GM12878 (cell line): Measurements from ENCODE around the gene METTL17. TPM values are rescaled to one million over a fixed set of nuclear protein-coding genes. Genes with fewer than 3 reads are reported as not detected.

Experiments used
- ATAC-seq: fragments of 200-7000 bp; cut with Tn5 transposase; 3 replicates; pipeline ENCODE4 v1.9.1; 2020; ENCODE audit warnings: mild to moderate bottlenecking, moderate library complexity
- BruUV-seq: library from RNA; stranded (reverse); fragments of 400-500 nt; replicated peaks from 2 replicates; lab custom pipeline; 2021; lab: Mats Ljungman, UMichigan
- CTCF ChIA-PET: fragments of 300-600 bp; sonication (Branson Sonifier 250); formaldehyde crosslinking; extraction: SDS; loops from one replicate; lab custom pipeline; 2021; ENCODE audit warnings: inconsistent platforms; lab: Yijun Ruan, JAX
- POLR2A ChIA-PET: fragments of 350-600 bp; formaldehyde crosslinking; extraction: SDS; loops from one replicate; lab custom pipeline; 2021; ENCODE audit warnings: inconsistent platforms; lab: Charles Lee
- RAD21 ChIA-PET: fragments of 300-600 bp; sonication (Branson Sonifier 250); formaldehyde crosslinking; loops from one replicate; lab custom pipeline; 2023; ENCODE audit warnings: antibody characterized with exemption; ENCODE audit not compliant: unreplicated experiment; lab: Charles Lee
- SMC1A ChIA-PET: fragments of 300-600 bp; sonication (Branson Sonifier 250); formaldehyde crosslinking; loops from one replicate; lab custom pipeline; 2023; ENCODE audit not compliant: unreplicated experiment, uncharacterized antibody; lab: Charles Lee
- DNase-seq: peaks from one replicate; pipeline ENCODE4 v3.0.0-alpha.2; 2011; ENCODE audit warnings: low read depth, low spot score
- FAIRE-seq: peaks from 3 replicates; lab custom pipeline; 2011; peaks lifted over from hg19 to GRCh38; lab: Jason Lieb, UNC
- H2AFZ ChIP-seq: 2 replicates; pipeline ENCODE4 v1.6.0; 2011; ENCODE audit warnings: low read depth, low read length, control low read depth; ENCODE audit not compliant: control insufficient read depth
- H3K27ac ChIP-seq: 2 replicates; pipeline ENCODE4 v1.5.1; 2011; ENCODE audit warnings: control low read depth; ENCODE audit not compliant: control insufficient read depth, insufficient read depth
- H3K27me3 ChIP-seq, 2 experiments: replicated peaks in 1 of 2; 2 replicates each; pipeline versions ENCODE4 v1.6.0 to v1.6.1; 2011; ENCODE audit warnings: low read length in 1 of 2; ENCODE audit not compliant: control insufficient read depth in 2 of 2, insufficient read depth in 2 of 2
- H3K36me3 ChIP-seq, 2 experiments: 2 replicates each; pipeline ENCODE4 v1.5.1; 2011; ENCODE audit warnings: low read length in 1 of 2; ENCODE audit not compliant: control insufficient read depth in 2 of 2, insufficient read depth in 2 of 2
- H3K4me1 ChIP-seq: 2 replicates; pipeline ENCODE4 v1.6.1; 2011; ENCODE audit warnings: mild to moderate bottlenecking, low read length, moderate library complexity, mixed read lengths; ENCODE audit not compliant: control insufficient read depth, insufficient read depth
- H3K4me2 ChIP-seq: 2 replicates; pipeline ENCODE4 v1.6.0; 2011; ENCODE audit warnings: control low read depth; ENCODE audit not compliant: control insufficient read depth, insufficient read depth
- H3K4me3 ChIP-seq: fragments of 200-600 bp; sonication (generic); 2 replicates; pipeline ENCODE4 v1.5.1; 2016
- H3K79me2 ChIP-seq: 2 replicates; pipeline ENCODE4 v1.6.0; 2011; ENCODE audit warnings: low read length; ENCODE audit not compliant: control insufficient read depth, insufficient read depth
- H3K9ac ChIP-seq: 2 replicates; pipeline ENCODE4 v1.8.0; 2011; ENCODE audit warnings: low read length, control low read depth, mixed read lengths; ENCODE audit not compliant: control insufficient read depth, insufficient read depth
- H3K9me3 ChIP-seq: replicated peaks from 3 replicates; pipeline ENCODE4 v1.5.1; 2011; ENCODE audit warnings: mild to moderate bottlenecking, low read length; ENCODE audit not compliant: control insufficient read depth, insufficient read depth
- H4K20me1 ChIP-seq: 2 replicates; pipeline ENCODE4 v1.6.0; 2011; ENCODE audit not compliant: control insufficient read depth, insufficient read depth
- CHD2 ChIP-seq: IDR thresholded peaks from 2 replicates; pipeline ENCODE4 v1.6.1; 2011; ENCODE audit warnings: low read depth, low read length, improper control_type of control experiment, borderline replicate concordance
- EED ChIP-seq: sonication (generic); IDR thresholded peaks from 2 replicates; pipeline ENCODE4 v1.6.1; 2016; ENCODE audit warnings: antibody characterized with exemption, low read depth
- FOXK2 ChIP-seq: fragments of 450-650 bp; IDR thresholded peaks from 2 replicates; pipeline ENCODE4 v1.6.1; 2017; ENCODE audit warnings: mild to moderate bottlenecking, moderate library complexity
- RBBP5 ChIP-seq: fragments of 200-600 bp; sonication (generic); conservative IDR thresholded peaks from 2 replicates; pipeline ENCODE4 v1.6.1; 2016
- RELB ChIP-seq: fragments of 450-650 bp; IDR thresholded peaks from 2 replicates; pipeline ENCODE4 v1.6.1; 2017; ENCODE audit warnings: low read depth, mild to moderate bottlenecking, moderate library complexity
- SREBF2 ChIP-seq: IDR thresholded peaks from 2 replicates; pipeline ENCODE4 v1.6.1; 2012; ENCODE audit warnings: mild to moderate bottlenecking, low read length
- ZBED1 ChIP-seq: IDR thresholded peaks from 2 replicates; pipeline ENCODE4 v1.6.1; 2016; ENCODE audit warnings: borderline replicate concordance
- WGBS: methylation state at CpG from one replicate; pipeline ENCODE4 v1.1.6; 2016; ENCODE audit warnings: low lambda C conversion rate; ENCODE audit not compliant: insufficient replicate concordance, insufficient coverage; ENCODE audit errors: missing lambda C conversion rate; 5-methylcytosine and 5-hydroxymethylcytosine counted together
- in situ Hi-C: fragments of 300-500 bp; cut with MboI; formaldehyde crosslinking; loops from 9 replicates; pipeline ENCODE4 v1.14.3; 2018; ENCODE audit warnings: mixed read lengths
- intact Hi-C: fragments of 100-400 bp; cut with micrococcal nuclease; formaldehyde crosslinking; loops from one replicate; pipeline ENCODE4 v1.14.2; 2022; ENCODE audit not compliant: unreplicated experiment
- polyA plus RNA-seq, 11 experiments: library from polyadenylated mRNA; depleted of rRNA in 4 of 11; unstranded in 6 of 11; stranded (reverse) in 5 of 11; fragments of >200 nt; fragmentation: Nextera tagmentation in 4 of 11; fragmentation: Illumina TruSeq in 1 of 11; extraction: Ambion mirVana in 4 of 11; extraction: Trizol in 1 of 11; gene quantifications; 1 replicate in 1 of 11; 2 replicates in 10 of 11; pipeline versions ENCODE4 v1.2.1 to v1.2.3, GENCODE V29; 2011 to 2016; ENCODE audit warnings: inconsistent platforms in 2 of 11, missing spikeins in 2 of 11, low read depth in 1 of 11
- total RNA-seq, 4 experiments: library from RNA; depleted of rRNA in 3 of 4; stranded (reverse); fragments of >200 nt in 3 of 4; fragmentation: Illumina TruSeq in 1 of 4; extraction: Trizol in 1 of 4; gene quantifications; 2 replicates each; pipeline versions ENCODE4 v1.2.1 to v1.2.3, GENCODE V29; 2013 to 2021
- TF ChIP-seq, protein P1 (sequence below): fragments of 450-650 bp; IDR thresholded peaks from 2 replicates; pipeline ENCODE4 v1.6.1; 2018; ENCODE audit warnings: borderline replicate concordance, mild to moderate bottlenecking; ENCODE audit not compliant: partially characterized antibody
- TF ChIP-seq, protein P2 (sequence below): fragments of 450-650 bp; IDR thresholded peaks from 2 replicates; pipeline ENCODE4 v1.6.1; 2017; ENCODE audit warnings: borderline replicate concordance
- TF ChIP-seq, protein P3 (sequence below): fragments of 450-650 bp; IDR thresholded peaks from 2 replicates; pipeline ENCODE4 v1.6.1; 2016; ENCODE audit warnings: mild to moderate bottlenecking, moderate library complexity, borderline replicate concordance

METTL17 gene
- total and polyA plus RNA-seq, 10 of the 15 experiments (the other 5 are each of a cell fraction or from before 2014, with no cell fraction given) = 70.4 to 130 (median 97.5) TPM

DNA sequence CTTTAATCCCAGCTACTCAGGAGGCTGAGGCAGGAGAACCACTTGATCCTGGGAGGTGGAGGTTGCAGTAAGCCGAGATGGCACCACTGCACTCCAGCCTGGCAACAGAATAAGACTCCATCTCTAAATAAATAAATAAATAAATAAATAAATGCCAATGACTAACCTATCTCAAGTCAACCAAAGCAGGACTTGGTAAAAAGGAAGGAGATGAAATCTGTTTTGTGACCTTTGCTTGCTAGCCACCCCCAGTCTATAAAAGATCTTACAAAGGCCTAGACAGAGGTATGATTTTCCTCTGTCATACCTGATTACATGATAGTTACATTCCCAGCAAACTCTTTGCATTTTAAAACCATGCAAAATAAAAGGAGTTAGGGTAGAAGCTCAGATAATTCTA, 13.5 kb upstream of the METTL17 start:
- RAD21 ChIA-PET = no interaction called here
- POLR2A ChIA-PET = no interaction called here
- no peak for DNase-seq
- CTCF ChIA-PET = no interaction called here
- WGBS = 60% methylated on average over 1 of the region's 1 CpG
- TF ChIP-seq, protein P1, sequence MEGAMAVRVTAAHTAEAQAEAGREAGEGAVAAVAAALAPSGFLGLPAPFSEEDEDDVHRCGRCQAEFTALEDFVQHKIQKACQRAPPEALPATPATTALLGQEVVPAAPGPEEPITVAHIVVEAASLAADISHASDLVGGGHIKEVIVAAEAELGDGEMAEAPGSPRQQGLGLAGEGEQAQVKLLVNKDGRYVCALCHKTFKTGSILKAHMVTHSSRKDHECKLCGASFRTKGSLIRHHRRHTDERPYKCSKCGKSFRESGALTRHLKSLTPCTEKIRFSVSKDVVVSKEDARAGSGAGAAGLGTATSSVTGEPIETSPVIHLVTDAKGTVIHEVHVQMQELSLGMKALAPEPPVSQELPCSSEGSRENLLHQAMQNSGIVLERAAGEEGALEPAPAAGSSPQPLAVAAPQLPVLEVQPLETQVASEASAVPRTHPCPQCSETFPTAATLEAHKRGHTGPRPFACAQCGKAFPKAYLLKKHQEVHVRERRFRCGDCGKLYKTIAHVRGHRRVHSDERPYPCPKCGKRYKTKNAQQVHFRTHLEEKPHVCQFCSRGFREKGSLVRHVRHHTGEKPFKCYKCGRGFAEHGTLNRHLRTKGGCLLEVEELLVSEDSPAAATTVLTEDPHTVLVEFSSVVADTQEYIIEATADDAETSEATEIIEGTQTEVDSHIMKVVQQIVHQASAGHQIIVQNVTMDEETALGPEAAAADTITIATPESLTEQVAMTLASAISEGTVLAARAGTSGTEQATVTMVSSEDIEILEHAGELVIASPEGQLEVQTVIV = no peak
- no peak for TF ChIP-seq ZBED1
- TF ChIP-seq RELB = no peak
- no peak for TF ChIP-seq SREBF2
- no peak for TF ChIP-seq CHD2
- TF ChIP-seq, protein P2, sequence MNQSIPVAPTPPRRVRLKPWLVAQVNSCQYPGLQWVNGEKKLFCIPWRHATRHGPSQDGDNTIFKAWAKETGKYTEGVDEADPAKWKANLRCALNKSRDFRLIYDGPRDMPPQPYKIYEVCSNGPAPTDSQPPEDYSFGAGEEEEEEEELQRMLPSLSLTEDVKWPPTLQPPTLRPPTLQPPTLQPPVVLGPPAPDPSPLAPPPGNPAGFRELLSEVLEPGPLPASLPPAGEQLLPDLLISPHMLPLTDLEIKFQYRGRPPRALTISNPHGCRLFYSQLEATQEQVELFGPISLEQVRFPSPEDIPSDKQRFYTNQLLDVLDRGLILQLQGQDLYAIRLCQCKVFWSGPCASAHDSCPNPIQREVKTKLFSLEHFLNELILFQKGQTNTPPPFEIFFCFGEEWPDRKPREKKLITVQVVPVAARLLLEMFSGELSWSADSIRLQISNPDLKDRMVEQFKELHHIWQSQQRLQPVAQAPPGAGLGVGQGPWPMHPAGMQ = no peak
- TF ChIP-seq RBBP5 = no peak
- TF ChIP-seq, protein P3, sequence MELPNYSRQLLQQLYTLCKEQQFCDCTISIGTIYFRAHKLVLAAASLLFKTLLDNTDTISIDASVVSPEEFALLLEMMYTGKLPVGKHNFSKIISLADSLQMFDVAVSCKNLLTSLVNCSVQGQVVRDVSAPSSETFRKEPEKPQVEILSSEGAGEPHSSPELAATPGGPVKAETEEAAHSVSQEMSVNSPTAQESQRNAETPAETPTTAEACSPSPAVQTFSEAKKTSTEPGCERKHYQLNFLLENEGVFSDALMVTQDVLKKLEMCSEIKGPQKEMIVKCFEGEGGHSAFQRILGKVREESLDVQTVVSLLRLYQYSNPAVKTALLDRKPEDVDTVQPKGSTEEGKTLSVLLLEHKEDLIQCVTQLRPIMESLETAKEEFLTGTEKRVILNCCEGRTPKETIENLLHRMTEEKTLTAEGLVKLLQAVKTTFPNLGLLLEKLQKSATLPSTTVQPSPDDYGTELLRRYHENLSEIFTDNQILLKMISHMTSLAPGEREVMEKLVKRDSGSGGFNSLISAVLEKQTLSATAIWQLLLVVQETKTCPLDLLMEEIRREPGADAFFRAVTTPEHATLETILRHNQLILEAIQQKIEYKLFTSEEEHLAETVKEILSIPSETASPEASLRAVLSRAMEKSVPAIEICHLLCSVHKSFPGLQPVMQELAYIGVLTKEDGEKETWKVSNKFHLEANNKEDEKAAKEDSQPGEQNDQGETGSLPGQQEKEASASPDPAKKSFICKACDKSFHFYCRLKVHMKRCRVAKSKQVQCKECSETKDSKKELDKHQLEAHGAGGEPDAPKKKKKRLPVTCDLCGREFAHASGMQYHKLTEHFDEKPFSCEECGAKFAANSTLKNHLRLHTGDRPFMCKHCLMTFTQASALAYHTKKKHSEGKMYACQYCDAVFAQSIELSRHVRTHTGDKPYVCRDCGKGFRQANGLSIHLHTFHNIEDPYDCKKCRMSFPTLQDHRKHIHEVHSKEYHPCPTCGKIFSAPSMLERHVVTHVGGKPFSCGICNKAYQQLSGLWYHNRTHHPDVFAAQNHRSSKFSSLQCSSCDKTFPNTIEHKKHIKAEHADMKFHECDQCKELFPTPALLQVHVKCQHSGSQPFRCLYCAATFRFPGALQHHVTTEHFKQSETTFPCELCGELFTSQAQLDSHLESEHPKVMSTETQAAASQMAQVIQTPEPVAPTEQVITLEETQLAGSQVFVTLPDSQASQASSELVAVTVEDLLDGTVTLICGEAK = no peak
- TF ChIP-seq FOXK2 = no peak
- TF ChIP-seq EED = no peak
- TF ChIP-seq, all 136 proteins: peak for 0
- no peak overlapping the region for H3K27ac ChIP-seq
- H4K20me1 ChIP-seq = no peaks in the 10 kb centered on the region
- H3K9me3 ChIP-seq = no peaks in the 10 kb centered on the region
- no peaks in the 10 kb centered on the region for H3K4me1 ChIP-seq
- no peaks in the 10 kb centered on the region for H3K36me3 ChIP-seq
- H3K4me3 ChIP-seq = no peak overlapping the region
- no peak overlapping the region for H3K4me2 ChIP-seq
- intact Hi-C loops (no loop called here), in situ Hi-C loops (no loop called here)
- SMC1A ChIA-PET = interaction anchor here (0.6 kb wide), 1 partner anchor 29 kb away, joined by 3 read pairs; no protein-coding TSS in a partner anchor
- H3K9ac ChIP-seq = no peak overlapping the region
- no peaks in the 10 kb centered on the region; a peak in 1 of 4 replicates for H3K27me3 ChIP-seq
- no peak for ATAC-seq
- H3K79me2 ChIP-seq = no peaks in the 10 kb centered on the region
- FAIRE-seq = no peak
- no peak overlapping the region for H2AFZ ChIP-seq
- no TSS peak for BruUV-seq
